Measurements from ENCODE around the gene SCAMP2.

Gene SCAMP2

GRCh38 chr15:74794970-74795349 is 78.2 kb downstream of the SCAMP2 start:
- H3K4me3 ChIP-seq (ENCODE audit: low read depth, low read length) = no peak overlapping the region
- TF ChIP-seq, protein P1, sequence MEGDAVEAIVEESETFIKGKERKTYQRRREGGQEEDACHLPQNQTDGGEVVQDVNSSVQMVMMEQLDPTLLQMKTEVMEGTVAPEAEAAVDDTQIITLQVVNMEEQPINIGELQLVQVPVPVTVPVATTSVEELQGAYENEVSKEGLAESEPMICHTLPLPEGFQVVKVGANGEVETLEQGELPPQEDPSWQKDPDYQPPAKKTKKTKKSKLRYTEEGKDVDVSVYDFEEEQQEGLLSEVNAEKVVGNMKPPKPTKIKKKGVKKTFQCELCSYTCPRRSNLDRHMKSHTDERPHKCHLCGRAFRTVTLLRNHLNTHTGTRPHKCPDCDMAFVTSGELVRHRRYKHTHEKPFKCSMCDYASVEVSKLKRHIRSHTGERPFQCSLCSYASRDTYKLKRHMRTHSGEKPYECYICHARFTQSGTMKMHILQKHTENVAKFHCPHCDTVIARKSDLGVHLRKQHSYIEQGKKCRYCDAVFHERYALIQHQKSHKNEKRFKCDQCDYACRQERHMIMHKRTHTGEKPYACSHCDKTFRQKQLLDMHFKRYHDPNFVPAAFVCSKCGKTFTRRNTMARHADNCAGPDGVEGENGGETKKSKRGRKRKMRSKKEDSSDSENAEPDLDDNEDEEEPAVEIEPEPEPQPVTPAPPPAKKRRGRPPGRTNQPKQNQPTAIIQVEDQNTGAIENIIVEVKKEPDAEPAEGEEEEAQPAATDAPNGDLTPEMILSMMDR (IDR thresholded peaks at IDR 0.05; ENCODE audit: low read depth, low read length) = no peak
- TF ChIP-seq POLR2A (IDR thresholded peaks at IDR 0.05; ENCODE audit: extremely low read depth, insufficient read length) (no peak), MYC (IDR thresholded peaks at IDR 0.05; ENCODE audit: low read depth, low read length) (no peak)
- TF ChIP-seq, protein P2, sequence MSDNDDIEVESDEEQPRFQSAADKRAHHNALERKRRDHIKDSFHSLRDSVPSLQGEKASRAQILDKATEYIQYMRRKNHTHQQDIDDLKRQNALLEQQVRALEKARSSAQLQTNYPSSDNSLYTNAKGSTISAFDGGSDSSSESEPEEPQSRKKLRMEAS (IDR thresholded peaks at IDR 0.05; ENCODE audit: low read depth, low read length) = no peak
- DNase-seq (ENCODE audit: low read depth) = no peak

DNA sequence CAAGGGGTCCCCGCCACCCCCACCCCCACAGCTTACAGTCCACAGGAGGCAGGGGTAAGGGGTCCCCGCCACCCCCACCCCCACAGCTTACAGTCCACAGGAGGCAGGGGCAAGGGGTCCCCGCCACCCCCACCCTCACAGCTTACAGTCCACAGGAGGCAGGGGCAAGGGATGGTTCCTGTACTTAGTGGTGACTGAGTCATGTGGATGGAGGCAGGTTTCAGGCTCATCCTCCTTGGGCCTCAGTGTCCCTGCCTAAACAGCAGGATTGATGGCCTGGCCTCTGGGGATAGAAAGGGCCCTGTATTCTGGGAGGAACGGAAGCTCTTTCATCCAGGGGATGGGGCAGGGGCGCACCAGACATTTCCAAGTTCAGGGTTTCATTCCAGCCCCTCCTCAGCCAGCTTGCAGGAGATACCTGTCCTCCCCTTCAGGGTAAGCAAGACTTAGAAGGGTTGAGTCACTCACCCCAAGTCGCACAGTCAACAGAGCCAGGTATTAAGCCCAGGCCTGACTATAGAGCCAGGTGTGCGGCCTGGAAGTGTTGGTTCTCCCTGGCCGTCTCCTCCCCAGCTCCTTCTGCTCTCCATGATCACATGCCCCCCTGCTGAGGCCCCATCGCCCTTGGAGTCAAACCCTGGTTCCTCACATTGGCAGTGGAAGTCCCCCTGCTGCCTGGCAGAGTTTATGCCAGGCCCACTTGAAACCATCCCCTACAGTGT is 78.8 kb downstream of the SCAMP2 start:
- TF ChIP-seq, protein P2 (IDR thresholded peaks at IDR 0.05; ENCODE audit: low read depth, low read length) = no peak
- TF ChIP-seq POLR2A (IDR thresholded peaks at IDR 0.05; ENCODE audit: extremely low read depth, insufficient read length) (no peak), MYC (IDR thresholded peaks at IDR 0.05; ENCODE audit: low read depth, low read length) (no peak)
- TF ChIP-seq, protein P1 (IDR thresholded peaks at IDR 0.05; ENCODE audit: low read depth, low read length) = no peak
- no peak for DNase-seq (ENCODE audit: low read depth)
- no peak overlapping the region for H3K4me3 ChIP-seq (ENCODE audit: low read depth, low read length)
